ENCODE data around the gene PPP1R13L. TPM values are rescaled to one million over a fixed set of nuclear protein-coding genes. Genes with fewer than 3 reads are reported as not detected.

PPP1R13L gene
- total RNA-seq, 1 donor from 2014 or later = under 0.01 TPM

DNA sequence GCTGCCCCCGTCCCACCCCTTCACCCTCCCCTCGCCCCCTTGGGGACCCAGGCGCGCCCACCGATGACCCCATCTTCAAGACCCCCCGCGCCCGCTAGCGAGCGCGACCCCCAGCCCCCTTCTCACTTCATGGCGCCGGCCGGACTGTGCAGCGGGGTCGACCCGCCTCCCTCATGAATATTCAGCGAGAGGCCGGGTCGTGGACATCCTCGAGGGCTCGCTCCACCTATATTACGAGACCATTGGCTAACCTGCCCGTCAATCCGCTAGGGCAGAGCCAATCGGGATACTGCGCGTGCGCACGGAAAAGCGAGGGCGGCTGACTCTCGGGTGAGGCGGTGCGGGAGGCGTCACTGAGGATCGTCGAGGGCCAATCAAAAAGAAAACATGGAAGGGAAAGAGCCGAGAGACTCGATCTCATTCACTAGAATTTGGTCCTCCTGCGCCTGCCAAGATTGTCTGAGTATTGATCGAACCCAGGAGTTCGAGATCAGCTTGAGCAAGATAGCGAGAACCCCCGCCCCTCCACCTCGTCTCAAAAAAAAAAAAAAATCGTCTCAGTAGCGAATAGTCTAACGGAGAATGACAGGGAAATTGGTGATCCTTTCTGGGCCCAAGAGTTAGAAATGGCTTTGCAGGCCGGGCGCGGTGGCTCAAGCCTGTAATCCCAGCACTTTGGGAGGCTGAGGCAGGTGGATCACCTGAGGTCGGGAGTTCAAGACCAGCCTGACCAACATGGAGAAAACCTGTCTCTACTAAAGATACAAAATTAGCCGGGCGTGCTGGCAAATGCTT is 34.3 kb downstream of the PPP1R13L start, which contains the start of gene ERCC2:
Gene ERCC2 (minus strand): TSS at position 164 of the 795 bp plus-strand sequence. CDS start 33 bp downstream, at position 131.
- DNase-seq (ENCODE audit: low spot score in 2 of 2) (peak; percentile 100), FAIRE-seq (peak; percentile 70)

- FAIRE-seq (no peak), DNase-seq (ENCODE audit: low spot score in 2 of 2) (no peak)
These were observed 36.0 kb downstream of the PPP1R13L start for GRCh38 chr19:45368737-45369340.

DNA sequence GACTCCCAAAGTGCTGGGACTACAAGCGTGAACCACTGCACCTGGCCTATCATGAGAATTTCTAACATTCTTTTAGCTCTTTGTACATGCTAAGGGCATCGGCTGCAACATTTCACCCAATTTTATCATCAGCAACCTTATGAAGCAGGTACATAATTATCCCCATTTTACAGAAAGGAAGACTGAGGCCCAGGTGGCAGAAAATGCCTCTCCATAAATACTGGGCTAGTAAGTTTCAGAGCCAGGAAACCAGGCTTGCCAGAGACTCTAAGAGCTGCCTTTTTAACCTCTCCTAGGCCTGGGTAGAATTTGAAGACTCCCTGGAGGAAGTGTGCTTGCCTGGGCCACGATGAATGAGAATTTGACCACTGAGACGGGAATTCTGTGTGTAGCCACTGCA is 36.7 kb downstream of the PPP1R13L start:
- FAIRE-seq (no peak), DNase-seq (ENCODE audit: low spot score in 2 of 2) (no peak)

DNA sequence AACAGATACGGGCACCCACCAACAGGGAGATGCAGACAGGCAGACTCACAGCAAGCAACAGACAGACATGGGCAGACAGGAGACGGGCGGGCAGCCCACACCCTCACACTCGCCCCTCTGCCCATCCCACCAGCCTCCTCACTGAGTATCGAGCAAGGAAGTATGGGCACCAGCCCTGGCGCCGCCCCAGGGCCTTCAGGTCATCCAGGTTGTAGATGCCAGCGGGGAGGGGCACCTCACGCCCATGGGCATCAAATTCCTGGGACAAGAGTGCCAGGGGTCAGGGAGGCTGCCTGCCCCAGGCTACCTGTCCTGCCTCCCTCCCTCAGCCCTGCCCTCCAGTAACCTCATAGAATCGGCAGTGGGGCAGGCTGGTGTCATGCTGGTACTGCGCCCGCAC is 40.2 kb downstream of the PPP1R13L start:
- FAIRE-seq = no peak
- DNase-seq (ENCODE audit: low spot score in 2 of 2) = no peak

GRCh38 chr19:45363861-45364459 is 40.9 kb downstream of the PPP1R13L start:
- DNase-seq (ENCODE audit: low spot score in 2 of 2) (no peak), FAIRE-seq (no peak)

DNA sequence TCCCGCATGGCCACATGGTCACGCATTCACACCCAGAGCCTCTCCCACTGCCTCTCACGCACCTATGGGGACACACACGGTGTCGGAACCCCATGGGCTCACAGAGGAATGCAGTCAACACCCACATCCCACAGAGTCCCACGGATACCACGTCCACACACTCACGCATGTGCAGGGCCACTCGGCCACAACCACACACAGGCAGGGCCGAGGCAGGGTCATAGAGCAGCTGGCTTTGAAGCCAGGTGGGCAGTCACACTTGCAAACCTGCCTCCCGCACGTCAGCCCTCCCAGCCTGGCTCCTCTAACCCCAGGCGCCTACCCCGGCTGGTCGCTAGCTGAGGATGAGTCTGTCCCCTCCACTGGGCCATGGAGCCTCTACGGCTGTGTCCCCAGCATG is 42.6 kb downstream of the PPP1R13L start:
- DNase-seq (ENCODE audit: low spot score in 2 of 2) = no peak
- FAIRE-seq = no peak

GRCh38 chr19:45361608-45362007 is 43.3 kb downstream of the PPP1R13L start:
- FAIRE-seq = no peak
- no peak for DNase-seq (ENCODE audit: low spot score in 2 of 2)

DNA sequence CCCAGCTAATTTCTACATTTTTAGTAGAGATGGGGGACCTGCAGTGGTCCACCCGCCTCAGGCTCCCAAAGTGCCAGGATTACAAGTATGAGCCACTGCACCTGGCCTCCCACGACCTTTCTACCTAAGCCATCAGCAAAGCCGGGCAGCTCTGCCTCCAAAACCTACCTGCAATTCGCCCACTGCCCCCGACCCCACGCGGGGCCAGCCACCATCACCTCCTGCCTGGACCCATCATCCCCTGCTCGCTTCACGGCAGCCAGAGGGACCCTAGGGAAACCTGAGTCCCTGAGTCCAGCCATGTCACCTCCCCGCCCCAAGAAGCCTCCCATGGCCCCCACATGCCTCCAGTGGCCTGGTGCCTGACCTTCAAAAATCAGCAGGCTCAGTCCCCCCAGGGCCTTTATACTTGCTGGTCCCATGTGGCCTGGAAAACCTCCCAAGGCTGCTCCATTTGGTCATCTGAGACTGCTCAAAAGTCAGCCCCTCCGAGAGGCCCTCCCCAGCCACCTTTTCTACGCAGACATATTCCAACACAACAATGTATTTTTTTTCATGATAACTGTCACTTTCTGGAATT is 46.6 kb downstream of the PPP1R13L start:
- FAIRE-seq (no peak), DNase-seq (ENCODE audit: low spot score in 2 of 2) (no peak)

GRCh38 chr19:45357445-45357783 is 47.5 kb downstream of the PPP1R13L start:
- no peak for FAIRE-seq
- DNase-seq (ENCODE audit: low spot score in 2 of 2) = no peak

- FAIRE-seq = no peak
- no peak for DNase-seq (ENCODE audit: low spot score in 2 of 2)
These were observed 48.0 kb downstream of the PPP1R13L start for GRCh38 chr19:45356760-45357444.

DNA sequence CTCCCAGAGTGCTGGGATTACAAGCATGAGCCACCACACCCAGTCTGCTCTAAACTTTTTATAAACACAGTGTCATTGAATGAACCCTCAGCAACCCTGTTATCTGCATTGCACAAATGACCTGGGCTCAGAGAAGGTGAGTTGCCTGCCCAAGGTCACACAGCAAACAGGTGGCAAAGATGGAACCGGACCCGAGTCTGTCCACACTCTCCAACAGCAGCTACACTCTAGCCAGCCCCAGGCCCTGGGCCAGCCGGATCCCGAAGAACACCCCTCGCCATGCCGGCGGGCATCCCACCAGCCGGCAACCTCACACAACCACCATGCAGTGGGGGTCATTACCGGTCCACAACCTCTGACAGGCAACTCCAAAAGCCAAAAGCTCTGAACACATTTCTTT is 49.0 kb downstream of the PPP1R13L start:
- no peak for FAIRE-seq
- no peak for DNase-seq (ENCODE audit: low spot score in 2 of 2)

GRCh38 chr19:45355402-45355801 is 49.5 kb downstream of the PPP1R13L start:
- FAIRE-seq = no peak

GRCh38 chr19:45354241-45354842 is 50.5 kb downstream of the PPP1R13L start:
- DNase-seq (ENCODE audit: low spot score in 2 of 2) (no peak), FAIRE-seq (no peak)

More at GRCh38 chr19:45355402-45355801, 49.5 kb downstream of the PPP1R13L start:
- DNase-seq (ENCODE audit: low spot score in 2 of 2) = no peak

- FAIRE-seq (no peak), DNase-seq (ENCODE audit: low spot score in 2 of 2) (no peak)
These were observed 51.7 kb downstream of the PPP1R13L start for GRCh38 chr19:45352914-45353796.

- DNase-seq (ENCODE audit: low spot score in 2 of 2) = no peak
These were observed 52.4 kb downstream of the PPP1R13L start for GRCh38 chr19:45352471-45352870.

GRCh38 chr19:45352062-45352461 is 52.8 kb downstream of the PPP1R13L start:
- DNase-seq (ENCODE audit: low spot score in 2 of 2) (no peak), FAIRE-seq (no peak)

More at GRCh38 chr19:45352471-45352870, 52.4 kb downstream of the PPP1R13L start:
- no peak for FAIRE-seq

DNA sequence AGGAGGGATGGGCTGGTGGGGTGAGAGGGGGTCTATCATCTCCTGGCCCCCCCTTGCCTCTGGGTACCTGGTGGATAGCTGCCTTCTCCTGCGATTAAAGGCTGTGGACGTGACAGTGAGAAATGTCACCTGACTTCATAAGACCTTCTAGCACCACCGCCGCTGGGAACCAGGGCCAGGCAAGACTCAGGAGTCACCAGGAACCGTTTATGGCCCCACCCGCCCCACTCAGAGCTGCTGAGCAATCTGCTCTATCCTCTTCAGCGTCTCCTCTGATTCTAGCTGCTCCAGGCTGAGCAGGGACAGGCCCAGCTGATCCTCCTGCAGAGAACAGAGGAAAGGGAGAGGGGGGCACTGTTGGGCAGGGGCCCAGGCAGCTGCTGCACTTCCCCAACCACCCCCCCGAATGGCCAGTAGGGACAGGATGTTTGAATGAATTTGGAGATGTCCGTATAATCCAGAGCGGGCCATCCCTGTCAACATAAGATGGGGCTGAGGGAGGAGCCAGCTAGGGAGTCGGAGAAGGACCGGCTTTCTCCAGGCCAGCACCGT is 53.4 kb downstream of the PPP1R13L start:
- no peak for FAIRE-seq
- no peak for DNase-seq (ENCODE audit: low spot score in 2 of 2)

- no peak for FAIRE-seq
- no peak for DNase-seq (ENCODE audit: low spot score in 2 of 2)
These were observed 54.3 kb downstream of the PPP1R13L start for GRCh38 chr19:45350477-45351058.

Data from frontal cortex (tissue), 4 donors.